Coronary artery (tissue), 2 donors: ENCODE measurements around the gene PRKCE.

ENCODE experiments used
- DNase-seq: peaks from one replicate; pipeline ENCODE4 v3.0.0-alpha.2; 2017; ENCODE audit warnings: low spot score
- H3K27ac ChIP-seq, 2 donors: fragments of 200-600 bp; sonication (generic); one replicate each; pipeline ENCODE4 v1.5.1; 2016 to 2019
- H3K4me3 ChIP-seq: fragments of 200-600 bp; sonication (generic); 2 replicates; pipeline ENCODE4 v1.5.1; 2016; ENCODE audit warnings: mild to moderate bottlenecking, moderate library complexity
- TF ChIP-seq, protein P1 (sequence below): fragments of 200-600 bp; sonication (generic); IDR thresholded peaks from one replicate; pipeline ENCODE4 v1.5.1; 2019; ENCODE audit warnings: antibody characterized with exemption

Gene PRKCE

GRCh38 chr2:46150445-46150955 is 499.0 kb downstream of the PRKCE start:
- Histone ChIP-seq H3K27ac (peak overlapping the region; percentile 27 to 78), H3K4me3 (peak overlapping the region; percentile 34)
- no peak for DNase-seq
- TF ChIP-seq, protein P1, sequence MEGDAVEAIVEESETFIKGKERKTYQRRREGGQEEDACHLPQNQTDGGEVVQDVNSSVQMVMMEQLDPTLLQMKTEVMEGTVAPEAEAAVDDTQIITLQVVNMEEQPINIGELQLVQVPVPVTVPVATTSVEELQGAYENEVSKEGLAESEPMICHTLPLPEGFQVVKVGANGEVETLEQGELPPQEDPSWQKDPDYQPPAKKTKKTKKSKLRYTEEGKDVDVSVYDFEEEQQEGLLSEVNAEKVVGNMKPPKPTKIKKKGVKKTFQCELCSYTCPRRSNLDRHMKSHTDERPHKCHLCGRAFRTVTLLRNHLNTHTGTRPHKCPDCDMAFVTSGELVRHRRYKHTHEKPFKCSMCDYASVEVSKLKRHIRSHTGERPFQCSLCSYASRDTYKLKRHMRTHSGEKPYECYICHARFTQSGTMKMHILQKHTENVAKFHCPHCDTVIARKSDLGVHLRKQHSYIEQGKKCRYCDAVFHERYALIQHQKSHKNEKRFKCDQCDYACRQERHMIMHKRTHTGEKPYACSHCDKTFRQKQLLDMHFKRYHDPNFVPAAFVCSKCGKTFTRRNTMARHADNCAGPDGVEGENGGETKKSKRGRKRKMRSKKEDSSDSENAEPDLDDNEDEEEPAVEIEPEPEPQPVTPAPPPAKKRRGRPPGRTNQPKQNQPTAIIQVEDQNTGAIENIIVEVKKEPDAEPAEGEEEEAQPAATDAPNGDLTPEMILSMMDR = no peak

- DNase-seq = no peak
- TF ChIP-seq, protein P1 = no peak
These were observed 500.1 kb downstream of the PRKCE start for GRCh38 chr2:46151577-46151976.

DNA sequence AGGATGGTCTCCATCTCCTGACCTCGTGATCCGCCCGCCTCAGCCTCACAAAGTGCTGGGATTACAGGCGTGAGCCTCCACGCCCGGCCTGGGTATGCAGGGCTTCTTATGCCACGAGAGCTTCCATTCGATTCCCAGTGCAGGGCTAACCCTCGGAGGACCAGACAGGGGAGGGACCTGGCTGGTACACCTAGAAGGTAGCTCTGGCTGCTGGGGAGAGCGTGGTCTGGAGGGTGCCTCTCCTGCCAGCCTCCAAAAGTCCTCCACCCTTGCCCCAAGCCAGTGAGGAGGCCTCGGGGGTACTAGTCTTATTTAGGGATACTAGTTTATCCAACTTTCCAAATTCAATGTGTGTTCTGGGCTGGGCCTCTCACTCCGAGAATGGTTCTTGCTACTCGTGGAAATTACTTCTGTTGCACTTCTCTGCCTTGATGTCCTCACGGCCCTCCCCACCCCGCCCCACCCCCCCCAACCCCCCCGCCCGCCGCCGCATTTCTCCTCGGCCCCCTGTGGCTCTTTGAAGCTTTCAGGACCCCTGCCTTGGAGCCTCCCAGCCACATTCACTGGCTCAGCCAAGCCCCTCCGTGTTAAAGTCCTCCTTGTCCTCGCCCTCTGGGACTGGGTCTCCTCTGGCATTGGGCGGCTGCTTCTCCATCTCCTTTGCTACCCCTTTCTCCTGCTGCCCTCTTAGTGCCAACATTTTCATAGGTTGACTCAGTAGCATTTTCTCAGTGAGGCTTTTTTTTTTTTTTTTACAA is 502.7 kb downstream of the PRKCE start:
- Histone ChIP-seq H3K27ac (no peak overlapping the region), H3K4me3 (no peak overlapping the region)
- DNase-seq = no peak
- TF ChIP-seq, protein P1 = no peak

More at GRCh38 chr2:46151577-46151976, 500.1 kb downstream of the PRKCE start:
- Histone ChIP-seq H3K4me3 (no peak overlapping the region), H3K27ac (peak overlapping the region; percentile 27 to 78)

DNA sequence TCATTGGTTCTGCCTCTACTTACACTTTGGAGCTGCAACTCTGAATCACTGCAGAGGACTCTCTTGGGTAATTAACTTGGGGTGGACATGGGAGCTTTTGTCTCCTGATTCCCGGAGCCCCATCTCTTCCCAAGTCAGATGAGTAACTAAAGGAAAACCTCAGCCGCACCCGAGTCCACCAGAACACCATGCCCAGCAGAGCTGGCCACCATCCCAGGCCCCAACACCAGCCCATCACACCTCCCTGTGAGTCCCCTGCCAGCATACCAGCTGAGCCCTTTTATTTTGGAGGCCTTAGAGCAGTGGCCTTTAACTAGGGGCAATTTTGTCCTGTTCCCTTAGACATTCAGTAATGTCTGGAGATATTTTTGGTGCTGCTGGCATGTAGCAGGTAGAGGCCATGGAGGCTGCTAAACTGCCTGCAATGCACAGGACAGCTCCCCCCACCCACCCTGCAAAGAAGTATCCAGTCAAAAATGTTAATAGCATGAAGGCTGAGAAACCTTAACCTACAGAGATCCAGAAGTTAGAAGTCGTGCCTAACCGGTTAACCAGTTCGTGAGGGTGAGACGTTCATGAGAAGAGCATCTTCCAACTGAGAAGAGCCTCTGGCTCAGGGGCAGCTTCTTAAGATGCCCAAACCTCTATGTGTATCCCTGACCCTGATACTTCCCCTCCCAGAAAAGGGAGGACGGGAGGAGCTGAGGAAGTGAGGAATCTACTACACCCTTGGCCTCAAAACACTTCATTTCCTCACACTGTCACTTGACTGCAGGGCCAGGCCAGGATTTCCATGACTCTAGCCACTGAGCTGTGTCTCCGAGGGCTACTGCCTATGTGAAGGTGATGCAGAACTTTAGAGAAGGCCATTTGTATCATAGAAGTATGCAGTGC is 505.8 kb downstream of the PRKCE start:
- no peak overlapping the region for H3K4me3 ChIP-seq
- TF ChIP-seq, protein P1 = no peak
- no peak for DNase-seq
- peak overlapping the region; percentile 55 to 71 for H3K27ac ChIP-seq

GRCh38 chr2:46157966-46158310 is 506.5 kb downstream of the PRKCE start:
- H3K4me3 ChIP-seq = no peak overlapping the region
- no peak for DNase-seq
- TF ChIP-seq, protein P1 = no peak
- peak overlapping the region; percentile 55 to 71 for H3K27ac ChIP-seq

DNA sequence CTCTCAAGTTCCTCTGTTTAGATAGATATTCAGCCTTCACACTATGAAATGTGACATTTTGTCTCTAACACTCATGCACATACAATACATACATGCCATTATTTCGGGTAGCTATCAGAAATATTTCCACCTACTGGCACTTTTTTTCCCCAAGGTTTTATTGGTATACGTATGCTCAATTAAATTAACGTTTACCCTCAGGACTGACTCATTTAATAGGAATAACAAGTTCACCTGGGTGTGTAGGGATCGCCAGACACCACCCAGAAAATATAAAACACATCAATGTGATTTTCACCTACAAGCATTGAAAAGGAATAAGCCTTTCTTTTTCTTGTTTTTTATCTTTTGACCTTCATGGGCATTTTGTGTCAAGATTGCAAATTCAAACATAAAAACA is 507.2 kb downstream of the PRKCE start:
- no peak overlapping the region for H3K4me3 ChIP-seq
- H3K27ac ChIP-seq = peak overlapping the region in 1 of 2 donors; percentile 71
- no peak for DNase-seq
- TF ChIP-seq, protein P1 = no peak
